Kidney epithelial cell (primary cell): Measurements from ENCODE around the gene IL4R. TPM values are rescaled to one million over a fixed set of nuclear protein-coding genes. Genes with fewer than 3 reads are reported as not detected.

Experiments
- DNase-seq: peaks from one replicate; pipeline ENCODE4 v3.0.0-alpha.2; 2010; ENCODE audit warnings: low read depth
- H3K27me3 ChIP-seq: 2 replicates; pipeline ENCODE4 v1.6.0; 2011; ENCODE audit warnings: low read length; ENCODE audit not compliant: control insufficient read depth, insufficient read depth
- H3K36me3 ChIP-seq: 2 replicates; pipeline ENCODE4 v1.5.1; 2011; ENCODE audit warnings: low read length; ENCODE audit not compliant: control insufficient read depth, insufficient read depth
- H3K4me3 ChIP-seq: 2 replicates; pipeline ENCODE4 v1.5.1; 2011; ENCODE audit warnings: low read depth, mild to moderate bottlenecking, control low read depth, low read length
- CTCF ChIP-seq: IDR thresholded peaks from 2 replicates; pipeline ENCODE4 v1.5.1; 2011; ENCODE audit warnings: mild to moderate bottlenecking, moderate library complexity, low read length, control low read depth, inconsistent platforms; ENCODE audit not compliant: insufficient read depth, poor library complexity, severe bottlenecking
- total RNA-seq: library from RNA; depleted of rRNA; stranded (reverse); fragments of >200 nt; gene quantifications from 2 replicates; pipeline ENCODE4 v1.2.3, GENCODE V29; 2015

IL4R gene
- total RNA-seq, 1 donor from 2014 or later: 52.1 TPM

- no peak for DNase-seq
- no peak for TF ChIP-seq CTCF
- Histone ChIP-seq H3K27me3 (no peaks in the 10 kb centered on the region), H3K4me3 (no peak overlapping the region), H3K36me3 (no peaks in the 10 kb centered on the region)
These were observed 97.0 kb downstream of the IL4R start for GRCh38 chr16:27410761-27411160.

- no peak for DNase-seq
- Histone ChIP-seq H3K36me3 (no peaks in the 10 kb centered on the region), H3K4me3 (no peak overlapping the region), H3K27me3 (no peaks in the 10 kb centered on the region)
- TF ChIP-seq CTCF: no peak
These were observed 100.2 kb downstream of the IL4R start for GRCh38 chr16:27413956-27414355.

Other genes with a start within 250 kb of the IL4R start
- not detected in 2 replicates for gene C16orf82, start 247.0 kb upstream of the IL4R start, total RNA-seq
- gene KDM8, start 110.4 kb upstream of the IL4R start, total RNA-seq: 4.0 and 9.9 TPM in 2 replicates
- 88.9 and 94.8 TPM in 2 replicates for gene NSMCE1, start 45.2 kb upstream of the IL4R start, total RNA-seq
- 1.1 and 1.6 TPM in 2 replicates for gene IL21R, start 88.2 kb downstream of the IL4R start, total RNA-seq
- 81.6 and 89.7 TPM in 2 replicates for gene GTF3C1, start 235.9 kb downstream of the IL4R start, total RNA-seq
- gene KATNIP, start 236.2 kb downstream of the IL4R start, total RNA-seq: 20.4 and 24.4 TPM in 2 replicates